Esophagus squamous epithelium (tissue), 5 donors: Measurements from ENCODE around the gene TNFSF11. TPM values are rescaled to one million over a fixed set of nuclear protein-coding genes. Genes with fewer than 3 reads are reported as not detected.
"Not testable (repeated sequence)": the region's sequence is repeated elsewhere in the genome, so short reads cannot be mapped to it uniquely, and the experiment has no call there.

Experiments used
- DNase-seq: peaks from one replicate; lab custom pipeline; 2025; lab: John Stamatoyannopoulos, UW
- H3K27ac ChIP-seq, 4 donors: fragments of 200-600 bp; sonication (generic); one replicate each; pipeline ENCODE4 v1.5.1; 2016 to 2019; ENCODE audit warnings: mild to moderate bottlenecking in 1 of 4
- H3K27me3 ChIP-seq, 4 donors: fragments of 200-600 bp; sonication (generic); 1 replicate in 3 of 4; 2 replicates in 1 of 4; pipeline versions ENCODE4 v1.5.1 to v1.6.0; 2017 to 2021; ENCODE audit warnings: antibody characterized with exemption in 1 of 4
- H3K36me3 ChIP-seq, 3 donors: fragments of 200-600 bp; sonication (generic); one replicate each; pipeline ENCODE4 v1.5.1; 2016 to 2019
- H3K4me1 ChIP-seq, 3 donors: fragments of 200-600 bp; sonication (generic); one replicate each; pipeline ENCODE4 v1.5.1; 2017 to 2019
- H3K4me3 ChIP-seq, 4 donors: fragments of 200-600 bp; sonication (generic); 1 replicate in 3 of 4; 2 replicates in 1 of 4; pipeline ENCODE4 v1.5.1; 2016 to 2019; ENCODE audit warnings: mild to moderate bottlenecking in 2 of 4, moderate library complexity in 1 of 4
- H3K9me3 ChIP-seq, 3 donors: fragments of 200-600 bp; sonication (generic); one replicate each; pipeline ENCODE4 v1.5.1; 2016 to 2019
- POLR2A ChIP-seq, 4 donors: fragments of 450-650 bp; IDR thresholded peaks; one replicate each; pipeline ENCODE4 v1.6.1; 2017; ENCODE audit warnings: antibody characterized with exemption in 4 of 4, mild to moderate bottlenecking in 4 of 4, moderate library complexity in 3 of 4
- WGBS, 2 donors: methylation state at CpG; one replicate each; pipeline ENCODE4 v1.1.5; 2018; 5-methylcytosine and 5-hydroxymethylcytosine counted together
- intact Hi-C: fragments of 100-400 bp; cut with DNase I; formaldehyde crosslinking; loops from one replicate; pipeline ENCODE4 v1.15.0; 2022
- total RNA-seq, 4 donors: library from RNA; depleted of rRNA; stranded (reverse); fragments of >200 nt; gene quantifications; one replicate each; pipeline ENCODE4 v1.1.0, GENCODE V29; 2016
- TF ChIP-seq, protein P1 (sequence below), 6 experiments: fragments of 450-650 bp in 4 of 6; fragments of 200-600 bp in 2 of 6; sonication (generic) in 2 of 6; IDR thresholded peaks; one replicate each; pipeline ENCODE4 v1.5.1; 2016 to 2019; ENCODE audit warnings: antibody characterized with exemption in 6 of 6, mild to moderate bottlenecking in 4 of 6, moderate library complexity in 4 of 6
- donor health status: DM: yes; HTN: yes; CAD: no.

Gene TNFSF11
- total RNA-seq, 4 donors from 2014 or later = 0.18 to 0.45 TPM; not detected in 2

DNA sequence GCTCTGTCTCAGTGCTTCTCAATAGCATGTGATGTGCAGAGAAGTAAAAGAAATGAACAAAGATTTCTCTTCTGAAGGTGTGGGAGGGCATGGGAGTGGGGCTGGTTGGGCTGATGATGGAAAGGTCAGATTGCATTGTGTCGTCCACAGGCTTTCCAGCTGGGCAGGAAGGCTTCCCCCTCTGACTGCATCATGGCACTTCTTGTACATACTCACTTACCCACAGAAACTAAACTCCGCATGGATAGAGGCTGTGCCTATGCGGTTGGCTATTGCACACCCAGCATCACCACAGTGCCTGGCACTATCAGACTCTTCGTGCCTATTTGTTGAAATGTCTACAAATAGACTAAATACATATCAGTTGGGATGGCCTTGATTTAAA, 24.4 kb upstream of the TNFSF11 start:
- Histone ChIP-seq H3K4me3 (no peak overlapping the region), H3K4me1 (no peaks in the 10 kb centered on the region), H3K27ac (no peak overlapping the region), H3K36me3 (no peaks in the 10 kb centered on the region), H3K9me3 (no peaks in the 10 kb centered on the region), H3K27me3 (peaks cover 0 to 13% (median 0%) of the 10 kb centered on the region in 4 donors)
- 62 to 73% methylated on average over 3 to 4 of the region's 4 CpGs for WGBS, 2 donors
- no peak for DNase-seq
- no peak for TF ChIP-seq POLR2A (IDR thresholded peaks at IDR 0.05)
- TF ChIP-seq, protein P1, sequence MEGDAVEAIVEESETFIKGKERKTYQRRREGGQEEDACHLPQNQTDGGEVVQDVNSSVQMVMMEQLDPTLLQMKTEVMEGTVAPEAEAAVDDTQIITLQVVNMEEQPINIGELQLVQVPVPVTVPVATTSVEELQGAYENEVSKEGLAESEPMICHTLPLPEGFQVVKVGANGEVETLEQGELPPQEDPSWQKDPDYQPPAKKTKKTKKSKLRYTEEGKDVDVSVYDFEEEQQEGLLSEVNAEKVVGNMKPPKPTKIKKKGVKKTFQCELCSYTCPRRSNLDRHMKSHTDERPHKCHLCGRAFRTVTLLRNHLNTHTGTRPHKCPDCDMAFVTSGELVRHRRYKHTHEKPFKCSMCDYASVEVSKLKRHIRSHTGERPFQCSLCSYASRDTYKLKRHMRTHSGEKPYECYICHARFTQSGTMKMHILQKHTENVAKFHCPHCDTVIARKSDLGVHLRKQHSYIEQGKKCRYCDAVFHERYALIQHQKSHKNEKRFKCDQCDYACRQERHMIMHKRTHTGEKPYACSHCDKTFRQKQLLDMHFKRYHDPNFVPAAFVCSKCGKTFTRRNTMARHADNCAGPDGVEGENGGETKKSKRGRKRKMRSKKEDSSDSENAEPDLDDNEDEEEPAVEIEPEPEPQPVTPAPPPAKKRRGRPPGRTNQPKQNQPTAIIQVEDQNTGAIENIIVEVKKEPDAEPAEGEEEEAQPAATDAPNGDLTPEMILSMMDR (IDR thresholded peaks at IDR 0.05) = no peak
- intact Hi-C loops = no loop called here

DNA sequence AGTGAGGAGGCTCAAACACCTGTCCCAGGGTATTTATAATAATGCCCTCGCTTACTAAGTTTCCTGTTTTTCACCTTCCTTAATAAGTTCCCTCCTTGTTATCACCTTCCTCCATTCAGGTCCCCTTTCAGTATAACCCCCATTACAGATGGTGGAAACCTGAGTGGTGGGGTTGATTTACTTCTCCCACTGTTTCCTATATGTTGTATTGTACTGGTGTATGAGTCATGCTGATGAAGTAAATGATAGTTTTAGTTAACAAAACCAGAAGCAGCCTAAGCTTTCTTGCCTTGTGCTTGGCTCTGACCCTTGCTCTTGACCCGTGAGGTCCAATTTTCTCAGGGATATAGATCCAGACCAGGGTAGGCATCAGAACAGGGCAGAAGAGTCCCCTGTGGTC, 22.3 kb upstream of the TNFSF11 start:
- peaks cover 0 to 13% (median 0%) of the 10 kb centered on the region in 4 donors for H3K27me3 ChIP-seq
- TF ChIP-seq POLR2A (IDR thresholded peaks at IDR 0.05) = no peak
- TF ChIP-seq, protein P1 (IDR thresholded peaks at IDR 0.05) = no peak
- H3K36me3 ChIP-seq = no peaks in the 10 kb centered on the region
- intact Hi-C loops = no loop called here
- H3K9me3 ChIP-seq = no peaks in the 10 kb centered on the region
- WGBS, 2 donors = 69 to 93% methylated on average over 2 of the region's 2 CpGs
- H3K4me3 ChIP-seq = no peak overlapping the region
- no peaks in the 10 kb centered on the region for H3K4me1 ChIP-seq
- H3K27ac ChIP-seq = no peak overlapping the region
- no peak for DNase-seq

DNA sequence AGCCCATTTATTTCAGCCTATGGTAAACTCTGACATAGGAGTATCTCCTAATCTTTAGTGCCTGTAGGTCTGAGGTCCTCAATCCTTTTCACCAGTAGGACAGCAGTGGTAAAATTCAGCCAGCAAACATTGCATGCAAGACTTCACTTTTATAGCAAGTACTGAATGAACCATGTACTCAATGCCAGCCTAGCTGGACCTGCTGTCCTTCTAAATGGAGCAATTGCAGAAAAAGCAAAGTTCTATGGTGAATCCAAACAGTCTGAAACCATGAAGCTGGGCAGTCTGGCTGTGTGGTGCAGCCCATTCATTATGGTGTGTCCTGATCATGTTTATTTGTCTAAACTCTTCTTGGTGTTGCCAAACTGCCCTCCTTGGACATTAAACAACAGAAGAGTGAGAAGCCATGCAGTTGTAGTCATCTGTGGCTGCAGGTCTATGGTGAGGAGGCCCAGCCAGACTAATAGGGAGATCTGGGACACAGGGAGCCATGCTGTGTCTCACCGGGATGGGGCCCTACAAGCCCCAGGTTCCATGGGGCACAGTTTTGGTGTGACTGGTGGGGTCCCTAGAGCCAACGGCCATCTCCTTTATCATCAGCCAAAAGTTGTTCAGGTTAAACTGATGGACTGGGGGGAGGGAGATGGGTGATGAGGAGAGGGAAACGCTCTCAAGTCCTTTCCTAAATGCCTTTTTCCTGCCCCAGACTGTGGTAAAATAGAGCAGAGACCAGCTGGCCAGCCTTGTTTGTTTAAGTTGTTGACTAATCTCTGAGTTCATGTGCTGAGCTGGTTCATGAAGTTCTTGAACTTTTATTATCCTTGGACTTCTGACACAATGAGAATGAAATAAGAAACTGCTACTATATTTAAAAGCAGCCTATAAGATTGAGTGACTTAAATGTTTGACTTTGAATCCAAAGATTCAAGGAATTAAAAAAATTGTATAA, 20.6 kb upstream of the TNFSF11 start:
- DNase-seq = no peak
- TF ChIP-seq POLR2A (IDR thresholded peaks at IDR 0.05) = no peak
- TF ChIP-seq, protein P1 (IDR thresholded peaks at IDR 0.05) = no peak
- WGBS, 2 donors = 60 to 69% methylated on average over 3 of the region's 3 CpGs
- Histone ChIP-seq H3K4me3 (no peak overlapping the region), H3K27ac (no peak overlapping the region), H3K9me3 (no peaks in the 10 kb centered on the region), H3K27me3 (peaks cover 0 to 13% (median 0%) of the 10 kb centered on the region in 4 donors), H3K36me3 (no peaks in the 10 kb centered on the region), H3K4me1 (no peaks in the 10 kb centered on the region)
- intact Hi-C loops = no loop called here

DNA sequence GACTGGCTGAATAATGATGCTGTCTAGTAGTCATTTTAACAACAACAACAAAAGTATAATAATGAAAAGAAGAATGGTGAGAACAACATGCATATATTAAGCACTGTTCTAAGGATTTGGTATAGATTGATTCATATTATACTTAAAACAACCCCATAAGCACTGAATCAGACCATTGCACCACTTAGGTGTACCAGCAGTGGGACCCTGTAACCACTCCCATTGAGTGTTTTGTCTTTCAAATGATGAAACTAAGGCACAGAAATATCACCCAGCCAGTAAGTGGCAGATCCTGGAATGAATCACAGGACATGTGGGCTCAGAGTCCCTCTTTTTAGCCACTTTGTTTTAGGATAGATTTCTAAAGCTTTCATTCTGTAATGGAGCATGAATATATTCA, 14.9 kb upstream of the TNFSF11 start:
- intact Hi-C loops = no loop called here
- Histone ChIP-seq H3K4me3 (no peak overlapping the region), H3K27ac (no peak overlapping the region), H3K4me1 (no peaks in the 10 kb centered on the region), H3K27me3 (no peaks in the 10 kb centered on the region), H3K36me3 (no peaks in the 10 kb centered on the region), H3K9me3 (no peaks in the 10 kb centered on the region)
- TF ChIP-seq POLR2A (IDR thresholded peaks at IDR 0.05) = no peak
- TF ChIP-seq, protein P1 (IDR thresholded peaks at IDR 0.05) = no peak
- no peak for DNase-seq

DNA sequence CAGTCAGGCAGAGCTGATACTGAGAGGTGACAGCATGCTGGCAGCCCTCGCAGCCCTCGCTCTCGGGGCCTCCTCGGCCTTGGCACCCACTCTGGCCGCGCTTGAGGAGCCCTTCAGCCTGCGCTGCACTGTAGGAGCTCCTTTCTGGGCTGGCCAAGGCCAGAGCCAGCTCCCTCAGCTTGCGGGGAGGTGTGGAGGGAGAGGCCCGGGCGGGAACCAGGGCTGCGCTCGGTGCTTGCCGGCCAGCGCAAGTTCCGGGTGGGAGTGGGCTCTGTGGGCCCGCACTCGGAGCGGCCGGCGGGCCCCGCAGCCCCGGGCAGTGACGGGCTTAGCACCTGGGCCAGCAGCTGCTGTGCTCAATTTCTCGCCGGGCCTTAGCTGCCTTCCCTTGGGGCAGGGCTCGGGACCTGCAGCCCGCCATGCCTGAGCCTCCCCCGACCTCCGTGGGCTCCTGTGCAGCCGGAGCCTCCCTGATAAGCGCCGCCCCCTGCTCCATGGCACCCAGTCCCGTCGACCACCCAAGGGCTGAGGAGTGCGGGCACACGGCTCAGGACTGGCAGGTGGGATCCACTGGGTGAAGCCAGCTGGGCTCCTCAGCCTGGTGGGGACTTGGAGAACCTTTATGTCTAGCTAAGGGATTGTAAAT, 14.3 kb upstream of the TNFSF11 start:
- 96% methylated on average over 7 of the region's 36 CpGs; no CpG with 5 or more reads in 1 of the 2 donors for WGBS, 2 donors
- H3K9me3 ChIP-seq, intact Hi-C loops, H3K27me3 ChIP-seq, H3K36me3 ChIP-seq, H3K4me1 ChIP-seq, H3K27ac ChIP-seq, H3K4me3 ChIP-seq, DNase-seq: not testable (repeated sequence)

DNA sequence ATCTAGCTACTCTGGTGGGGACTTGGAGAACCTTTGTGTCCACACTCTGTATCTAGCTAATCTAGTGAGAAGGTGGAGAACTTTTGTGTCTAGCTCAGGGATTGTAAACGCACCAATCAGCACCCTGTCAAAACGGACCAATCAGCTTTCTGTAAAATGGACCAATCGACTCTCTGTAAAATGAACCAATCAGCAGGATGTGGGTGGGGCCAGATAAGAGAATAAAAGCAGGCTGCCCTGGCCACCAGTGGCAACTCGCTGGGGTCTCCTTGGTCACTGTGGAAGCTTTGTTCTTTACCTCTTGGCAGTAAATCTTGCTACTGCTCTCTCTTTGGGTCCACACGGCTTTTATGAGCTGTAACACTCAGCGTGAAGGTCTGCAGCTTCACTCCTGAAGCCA, 13.6 kb upstream of the TNFSF11 start:
- H3K4me1 ChIP-seq, intact Hi-C loops, H3K36me3 ChIP-seq, H3K4me3 ChIP-seq, H3K27me3 ChIP-seq, H3K27ac ChIP-seq, DNase-seq, H3K9me3 ChIP-seq: not testable (repeated sequence)
- 73 to 81% methylated on average over 4 to 5 of the region's 6 CpGs for WGBS, 2 donors
